Hindlimb muscle (tissue), 1 donor: ENCODE data around the gene SHROOM2. TPM values are rescaled to one million over a fixed set of nuclear protein-coding genes. Genes with fewer than 3 reads are reported as not detected.

Source experiments
- DNase-seq: peaks from one replicate; pipeline ENCODE4 v3.0.0-alpha.2; 2013
- polyA plus RNA-seq: library from polyadenylated mRNA; unstranded; fragments of 120-200 nt; gene quantifications from one replicate; pipeline ENCODE4 v1.2.1, GENCODE V29; 2013; ENCODE audit not compliant: insufficient read length

Gene SHROOM2
- polyA plus RNA-seq, 1 donor: 1.2 TPM

DNA sequence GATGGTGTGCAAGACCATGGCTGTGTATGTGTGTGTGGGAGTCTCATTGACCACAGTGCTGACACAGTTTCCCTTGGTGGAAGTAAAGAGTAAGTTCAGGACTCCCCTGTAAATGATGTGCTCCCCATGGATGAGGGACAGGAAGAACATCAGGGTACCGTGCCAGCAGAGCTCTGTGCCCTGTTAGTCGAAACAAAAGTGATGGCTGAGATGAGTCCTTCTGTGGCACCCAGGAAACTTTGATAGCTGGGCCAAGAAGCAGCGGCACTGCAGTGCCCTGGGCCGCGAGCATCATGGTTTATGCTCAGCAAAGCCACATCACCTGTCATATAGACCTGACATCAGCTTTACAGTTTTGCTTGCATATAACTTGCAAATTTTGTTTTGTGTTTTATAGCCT is 119.5 kb downstream of the SHROOM2 start:
- DNase-seq: no peak

DNA sequence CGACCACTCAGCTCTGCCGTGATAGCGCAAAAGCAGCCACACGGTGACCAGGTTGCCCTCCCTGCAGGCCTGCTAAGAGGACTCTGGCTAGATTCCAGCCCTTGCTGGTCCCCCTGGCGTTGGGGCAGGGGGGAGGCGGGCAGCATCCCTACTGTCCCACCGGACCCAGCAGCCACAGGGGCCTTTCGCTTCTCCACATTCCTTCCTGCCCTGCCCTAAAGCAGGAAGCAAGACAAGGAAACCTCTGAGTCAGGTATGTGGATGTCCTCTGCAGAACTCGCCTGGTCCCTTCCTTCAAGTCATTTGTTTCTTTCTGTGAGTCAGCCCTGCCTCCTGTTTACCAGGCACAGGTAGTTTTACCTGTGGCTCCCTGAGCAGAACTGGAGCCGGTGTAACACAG is 120.7 kb downstream of the SHROOM2 start:
- no peak for DNase-seq

DNA sequence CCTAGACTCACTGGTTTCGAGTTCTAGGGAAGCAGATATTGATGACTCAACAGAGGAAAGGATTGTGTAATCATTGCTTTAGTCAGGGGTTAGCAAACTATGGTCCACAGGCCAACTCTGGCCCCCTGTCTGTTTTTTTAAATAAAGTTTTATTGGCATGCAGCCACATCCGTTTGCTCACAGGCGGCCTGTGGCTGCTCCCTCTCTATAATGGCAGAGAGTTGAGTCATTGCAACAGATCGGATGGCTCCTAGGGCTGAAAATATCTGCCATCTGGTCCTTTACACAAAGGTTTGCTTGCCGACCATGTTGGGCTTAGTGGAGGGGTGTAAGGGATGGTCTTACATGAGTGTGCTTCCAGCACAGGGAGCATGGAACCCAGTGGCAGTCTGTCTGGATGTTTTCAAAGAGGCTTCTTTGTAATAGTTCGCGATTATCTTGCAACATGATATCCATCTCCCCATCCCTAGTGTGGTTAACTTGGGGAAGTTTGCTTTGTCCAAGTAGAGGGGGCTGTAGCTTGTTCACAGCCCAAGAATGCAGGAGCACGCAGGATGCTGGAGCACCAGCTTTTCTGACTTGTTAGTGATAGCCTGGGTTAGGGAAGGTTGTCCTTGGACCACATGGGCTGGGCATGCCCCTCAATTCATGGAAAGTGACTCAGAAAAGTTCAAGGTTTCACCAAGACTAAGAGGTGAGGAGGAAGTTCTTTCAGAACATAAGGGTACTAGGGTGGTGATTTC is 121.6 kb downstream of the SHROOM2 start:
- DNase-seq: no peak

DNA sequence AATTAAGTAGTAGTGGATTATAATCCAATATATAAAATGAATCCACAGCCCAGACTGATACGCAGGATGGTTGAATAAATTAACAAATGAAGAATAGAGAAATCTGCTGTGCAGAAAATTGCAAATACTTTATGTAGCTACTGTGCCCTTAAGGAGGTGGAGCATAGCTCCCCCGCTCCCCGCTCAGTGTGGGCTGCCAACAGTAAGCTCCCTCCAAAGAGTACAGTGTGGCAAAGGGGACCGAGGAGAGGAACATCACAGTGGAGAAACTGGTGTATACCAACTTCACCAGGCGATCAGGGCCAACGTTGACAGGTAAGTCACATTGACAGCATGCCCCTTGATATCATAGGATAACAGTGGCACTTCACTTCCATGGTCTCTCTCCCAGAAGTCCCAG is 123.0 kb downstream of the SHROOM2 start:
- DNase-seq: no peak

DNA sequence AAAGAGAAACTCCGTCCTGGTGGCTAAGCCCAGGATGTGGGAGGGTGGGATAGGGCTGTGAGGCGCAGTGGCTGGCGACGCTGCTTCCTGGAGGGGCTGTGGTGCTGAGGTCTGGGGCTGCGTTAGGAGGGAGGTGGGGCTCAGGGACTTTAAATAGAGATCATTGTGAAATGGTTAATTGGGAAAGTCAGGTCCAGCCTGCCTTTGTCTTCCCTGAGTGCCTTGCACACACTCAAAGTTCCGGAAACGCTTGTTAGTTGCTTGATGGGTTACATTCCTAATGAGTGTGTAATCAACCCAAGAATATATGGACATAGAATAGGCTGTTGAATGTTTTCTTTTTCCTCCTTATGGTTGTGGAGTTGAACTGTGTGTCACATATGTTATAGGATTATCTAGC is 125.3 kb downstream of the SHROOM2 start:
- no peak for DNase-seq

DNA sequence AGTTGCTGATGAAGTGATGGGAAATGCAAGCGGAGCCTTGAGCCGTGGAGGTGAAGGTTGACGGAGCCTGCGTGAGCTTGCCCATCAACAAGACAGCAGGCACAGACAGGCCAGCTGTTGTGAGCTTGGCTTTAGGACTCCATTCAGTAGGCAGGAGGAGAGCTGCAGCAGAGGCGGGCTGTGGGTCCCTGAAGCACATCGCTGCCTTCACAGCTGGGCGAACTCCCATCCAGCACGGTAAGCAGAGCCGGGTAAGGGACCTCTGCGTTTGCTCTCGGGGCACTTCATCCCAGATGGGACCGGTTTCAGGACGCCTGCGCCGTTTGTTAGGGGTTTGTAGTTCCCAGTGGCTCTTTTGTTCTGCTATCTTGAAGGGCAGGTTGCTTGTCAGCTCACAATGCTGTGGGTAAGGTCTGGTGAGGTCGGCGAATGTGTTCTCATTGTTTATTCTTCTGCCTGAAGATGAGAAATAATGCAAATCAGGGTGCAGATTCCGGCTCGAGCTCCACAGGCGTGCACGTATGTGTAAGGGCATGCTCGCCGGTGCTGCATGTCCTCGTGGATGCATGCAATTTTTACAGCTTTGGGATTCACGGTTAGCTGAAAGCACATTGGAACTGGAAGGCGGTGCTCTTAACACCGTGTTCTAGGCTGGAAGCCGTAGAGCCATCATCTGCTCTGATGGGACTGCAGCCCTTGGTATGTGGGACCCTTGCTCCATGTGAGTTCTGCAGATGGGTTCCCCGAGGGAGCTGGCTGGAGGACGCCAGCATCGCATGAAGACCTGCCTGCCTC is 126.3 kb downstream of the SHROOM2 start:
- DNase-seq: no peak

DNA sequence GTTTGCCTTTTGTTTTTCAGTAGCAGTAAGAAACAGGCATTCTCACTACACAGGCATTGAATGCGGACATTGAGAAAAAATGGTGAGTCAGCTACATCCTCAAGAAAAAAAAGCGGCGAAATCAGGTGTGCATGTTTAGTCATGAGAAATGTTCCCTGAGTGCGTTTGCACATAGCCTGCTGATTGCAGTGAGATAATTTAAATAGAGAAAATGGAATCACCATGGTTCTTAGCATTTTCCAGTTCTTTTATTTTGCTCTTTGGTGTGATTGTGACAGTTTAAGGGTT is 126.9 kb downstream of the SHROOM2 start:
- no peak for DNase-seq

DNA sequence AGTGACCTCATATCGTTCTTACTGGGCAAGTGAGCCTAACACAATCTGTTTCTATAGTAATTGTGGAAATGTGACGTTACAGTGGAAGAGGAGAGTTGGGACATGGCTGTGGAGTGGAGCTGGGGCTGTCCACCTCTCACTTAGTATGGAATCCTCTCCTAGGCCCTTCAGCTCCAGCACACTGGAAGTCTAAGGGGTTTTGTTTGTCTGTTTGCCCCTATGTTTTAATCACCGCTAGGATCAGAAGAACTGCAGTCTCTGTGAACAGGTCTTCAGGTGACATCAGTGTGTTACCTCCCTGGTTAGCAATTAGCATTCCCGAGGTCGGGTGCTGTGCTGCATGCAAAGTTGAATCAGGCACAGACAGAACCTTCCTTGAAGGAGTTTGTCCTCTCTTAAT is 131.6 kb downstream of the SHROOM2 start:
- DNase-seq: no peak

DNA sequence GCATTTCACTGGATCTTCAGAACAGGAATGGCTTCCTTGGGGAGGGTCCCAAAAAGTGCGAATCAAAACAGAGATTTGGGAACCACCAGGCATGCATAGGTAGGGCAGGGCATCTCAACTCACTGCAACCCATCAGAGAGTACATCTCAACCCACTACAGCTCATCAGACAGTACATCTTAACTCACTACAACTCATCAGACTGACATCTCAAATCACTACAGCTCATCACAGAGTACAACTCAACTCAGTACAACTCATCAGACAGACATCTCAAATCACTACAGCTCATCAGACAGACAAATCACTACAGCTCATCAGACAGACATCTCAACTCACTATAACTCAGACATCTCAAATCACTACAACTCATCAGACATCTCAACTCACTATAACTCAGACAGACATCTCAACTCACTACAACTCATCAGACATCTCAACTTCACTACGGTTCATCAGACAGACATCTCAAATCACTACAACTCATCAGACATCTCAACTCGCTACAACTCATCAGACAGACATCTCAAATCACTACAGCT is 133.5 kb downstream of the SHROOM2 start:
- DNase-seq: no peak

DNA sequence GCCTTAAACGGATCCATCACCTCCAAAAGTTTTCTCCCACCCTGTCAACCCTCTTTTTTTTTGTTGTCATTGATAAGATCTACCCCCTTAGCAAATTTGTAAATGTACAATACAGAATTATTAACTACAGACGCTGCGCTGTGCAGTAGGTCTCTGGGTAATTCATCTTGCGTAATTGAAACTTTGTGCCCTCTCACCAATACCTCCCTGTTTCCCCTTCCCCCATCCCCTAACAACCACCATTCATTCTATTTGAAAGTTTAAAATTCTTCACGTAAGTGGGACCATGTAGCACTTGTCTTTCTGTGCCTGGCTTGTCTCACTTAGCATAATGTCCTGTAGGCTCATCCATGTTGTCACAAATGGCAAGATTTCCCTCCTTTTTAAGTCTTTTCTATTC is 135.2 kb downstream of the SHROOM2 start:
- DNase-seq: no peak

DNA sequence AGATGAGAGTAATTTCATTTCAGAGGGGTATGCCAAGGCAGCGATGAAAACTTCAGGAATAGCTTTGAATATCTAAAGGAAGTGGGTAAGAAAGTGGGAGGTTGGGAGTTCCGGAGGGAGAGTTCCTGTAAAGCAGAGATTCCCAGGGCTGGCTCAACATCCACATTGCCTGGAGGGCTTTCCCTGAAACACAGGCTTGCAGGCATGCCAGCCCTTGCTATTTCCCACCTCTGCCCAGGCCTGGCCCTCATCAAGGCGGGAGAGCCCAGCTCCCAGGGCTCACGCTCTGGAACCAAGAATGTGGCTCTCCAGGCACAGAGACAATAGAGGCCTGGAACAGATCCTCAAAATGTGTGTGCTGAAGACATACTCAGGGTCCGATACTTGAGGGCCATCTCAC is 137.1 kb downstream of the SHROOM2 start:
- no peak for DNase-seq

DNA sequence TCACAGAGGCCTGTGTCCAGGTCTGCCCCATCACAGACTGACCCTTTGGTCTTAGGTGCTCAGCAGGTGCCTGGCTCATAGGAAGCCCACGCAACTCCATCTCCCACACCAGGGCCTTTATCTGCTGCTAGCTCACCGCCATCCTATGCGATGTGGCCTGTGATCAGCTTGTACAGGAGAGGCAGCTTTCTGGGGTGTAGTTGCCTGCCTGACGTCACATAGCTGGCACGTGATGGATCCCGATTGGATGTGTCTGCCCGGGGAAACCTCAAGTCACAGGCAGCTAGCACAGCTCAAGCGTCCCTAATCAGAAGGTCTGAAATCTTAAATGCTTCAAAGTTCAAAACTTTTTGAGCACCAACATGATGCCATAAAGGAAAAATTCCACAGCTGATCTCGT is 139.8 kb downstream of the SHROOM2 start:
- DNase-seq: no peak

DNA sequence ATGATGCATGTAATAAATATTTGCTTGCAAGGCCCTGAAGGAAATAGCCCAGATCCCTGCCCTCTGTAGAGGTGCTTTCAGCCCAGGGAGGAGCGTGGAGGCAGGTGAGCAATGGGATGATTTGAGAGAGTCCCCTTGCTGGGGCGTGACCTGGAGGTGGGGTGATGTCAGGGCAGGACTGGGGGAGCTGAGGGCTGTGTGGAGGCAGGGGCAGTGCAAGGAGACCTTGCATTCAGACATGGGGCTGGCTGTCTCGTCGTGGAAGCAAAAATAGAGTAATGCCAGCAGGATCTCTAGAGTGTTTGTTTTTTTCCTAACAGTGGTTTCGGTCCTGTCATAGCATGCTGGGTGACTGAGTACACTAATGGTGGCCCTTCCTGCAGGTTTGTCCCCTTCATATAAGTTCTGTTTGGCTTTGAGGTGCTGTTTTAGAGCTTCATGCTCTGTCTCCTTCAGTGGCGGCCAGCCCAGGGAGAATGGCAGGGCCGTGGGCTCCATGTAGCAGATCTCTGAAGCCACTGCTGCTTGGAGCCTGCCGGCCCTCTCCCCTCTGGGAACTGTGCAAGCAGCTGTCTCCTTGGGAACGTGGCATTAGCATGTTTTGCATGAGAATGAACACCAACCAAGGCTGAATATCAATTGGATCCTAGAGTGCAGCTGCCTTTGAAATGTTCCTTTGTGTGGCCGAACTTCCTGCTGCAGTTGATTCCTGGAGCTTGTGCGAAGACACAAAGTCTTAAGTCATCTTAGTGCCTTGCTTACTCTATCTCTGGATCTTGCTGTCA is 141.7 kb downstream of the SHROOM2 start:
- no peak for DNase-seq

DNA sequence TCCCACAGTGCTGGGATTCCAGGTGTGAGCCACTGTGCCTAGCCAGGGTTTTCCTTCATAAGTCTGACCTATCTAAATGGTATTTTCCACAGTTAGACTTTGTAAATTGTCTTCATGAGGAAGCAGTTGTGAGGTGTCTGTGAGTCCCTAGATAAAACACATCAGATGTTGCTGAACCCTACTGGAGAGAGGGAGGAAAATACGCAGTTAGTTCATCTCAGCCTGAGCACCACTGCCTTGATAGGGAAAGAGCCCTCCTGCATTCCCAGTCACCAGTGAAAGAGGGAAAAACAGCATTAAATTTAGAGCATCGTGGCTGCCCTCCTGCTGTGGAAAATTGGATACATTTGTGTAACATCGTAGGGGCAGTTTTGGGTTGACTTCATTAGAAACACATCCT is 149.2 kb downstream of the SHROOM2 start:
- DNase-seq: no peak

DNA sequence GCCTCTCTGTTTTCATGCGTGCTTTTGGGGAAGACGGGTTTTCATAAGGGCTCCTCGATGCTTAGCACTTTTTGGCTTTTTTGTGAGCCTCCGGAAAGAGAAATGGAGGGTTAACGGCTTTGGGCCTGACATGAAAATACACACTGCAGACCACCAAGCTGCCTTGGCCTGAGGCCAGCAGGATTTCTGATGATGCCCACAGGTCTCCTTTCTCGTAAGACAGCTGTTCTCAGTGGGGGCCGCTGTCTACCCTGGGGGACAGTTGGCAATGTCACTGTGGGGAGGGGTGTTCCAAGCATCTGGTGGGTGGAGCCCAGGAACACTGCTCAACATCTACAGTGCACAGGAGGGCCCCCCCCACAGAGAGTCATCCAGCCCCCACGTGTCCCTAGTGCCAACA is 151.5 kb downstream of the SHROOM2 start:
- DNase-seq: no peak

DNA sequence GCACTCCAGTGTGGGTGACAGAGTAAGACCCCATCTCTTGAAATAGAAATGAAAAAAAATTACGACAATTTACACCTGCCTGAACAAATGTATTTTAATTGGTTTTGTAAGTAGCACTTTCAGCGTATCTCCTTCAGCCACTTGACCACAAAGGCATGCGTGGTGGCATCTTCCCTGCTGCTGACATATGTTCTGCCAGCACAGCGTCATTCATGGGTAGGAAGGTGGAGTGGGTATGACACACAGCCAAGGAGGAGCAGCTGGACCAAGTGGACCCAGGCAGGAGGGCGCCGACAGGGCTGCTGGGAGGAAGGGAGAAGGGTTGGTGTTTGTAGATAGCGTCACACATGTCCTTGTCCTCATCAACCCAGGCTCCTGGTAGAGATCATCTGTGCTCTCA is 152.3 kb downstream of the SHROOM2 start:
- no peak for DNase-seq

DNA sequence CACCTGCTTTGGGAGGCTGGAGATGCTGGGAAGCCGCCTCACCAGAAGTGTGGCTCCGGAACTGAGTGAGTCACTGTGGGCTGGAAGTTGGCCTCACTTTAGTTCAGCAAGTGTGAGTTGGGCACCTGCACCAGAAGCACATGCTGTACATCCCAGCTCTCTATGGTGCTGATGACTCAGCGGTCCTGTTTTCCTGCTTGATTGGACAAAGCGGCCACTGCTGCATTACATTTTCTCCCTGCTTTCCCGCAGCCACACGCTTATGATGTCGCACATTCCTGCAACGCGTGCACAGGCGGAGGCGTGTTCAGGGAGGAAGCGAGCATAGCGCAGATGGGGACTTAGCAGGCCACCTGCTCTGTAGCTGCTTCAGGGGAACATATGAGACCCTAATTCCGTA is 154.2 kb downstream of the SHROOM2 start:
- DNase-seq: no peak

DNA sequence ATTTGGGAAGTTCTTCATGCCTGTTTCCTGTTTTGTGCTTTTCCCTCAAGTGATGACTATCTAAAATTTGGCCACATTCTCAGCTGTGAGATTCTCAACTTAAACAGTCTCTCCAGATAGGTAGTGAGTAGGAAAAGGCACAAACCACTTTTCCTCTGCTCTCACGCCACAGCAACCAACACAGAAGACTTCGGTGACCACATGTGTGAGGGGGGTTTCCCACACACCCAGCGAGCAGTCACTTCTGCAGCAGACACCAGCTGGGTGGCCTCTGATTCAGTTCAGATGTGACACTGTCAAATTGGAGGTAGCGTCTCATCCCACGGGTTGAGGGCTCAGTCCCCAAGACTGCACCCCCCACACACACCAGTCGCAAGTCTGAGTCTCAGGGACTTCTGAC is 155.9 kb downstream of the SHROOM2 start:
- DNase-seq: no peak

DNA sequence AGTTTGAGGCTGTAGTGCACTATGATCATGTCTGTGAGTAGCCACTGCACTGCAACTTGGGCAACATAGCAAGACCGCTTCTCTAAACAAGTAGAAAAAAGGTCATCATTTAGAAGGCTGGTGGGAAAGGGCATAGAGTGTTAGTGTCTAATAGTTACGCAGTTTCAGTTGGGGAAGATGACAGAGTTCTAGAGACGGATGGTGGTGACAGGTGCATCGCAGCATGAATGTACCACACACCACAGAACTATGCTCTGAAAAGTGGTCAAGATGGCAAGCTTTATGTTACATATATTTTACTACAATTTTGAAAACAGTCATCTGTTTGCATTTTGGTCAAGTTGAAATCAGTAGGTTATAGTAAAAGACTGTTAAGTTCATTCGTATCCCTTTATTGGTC is 157.2 kb downstream of the SHROOM2 start:
- no peak for DNase-seq

DNA sequence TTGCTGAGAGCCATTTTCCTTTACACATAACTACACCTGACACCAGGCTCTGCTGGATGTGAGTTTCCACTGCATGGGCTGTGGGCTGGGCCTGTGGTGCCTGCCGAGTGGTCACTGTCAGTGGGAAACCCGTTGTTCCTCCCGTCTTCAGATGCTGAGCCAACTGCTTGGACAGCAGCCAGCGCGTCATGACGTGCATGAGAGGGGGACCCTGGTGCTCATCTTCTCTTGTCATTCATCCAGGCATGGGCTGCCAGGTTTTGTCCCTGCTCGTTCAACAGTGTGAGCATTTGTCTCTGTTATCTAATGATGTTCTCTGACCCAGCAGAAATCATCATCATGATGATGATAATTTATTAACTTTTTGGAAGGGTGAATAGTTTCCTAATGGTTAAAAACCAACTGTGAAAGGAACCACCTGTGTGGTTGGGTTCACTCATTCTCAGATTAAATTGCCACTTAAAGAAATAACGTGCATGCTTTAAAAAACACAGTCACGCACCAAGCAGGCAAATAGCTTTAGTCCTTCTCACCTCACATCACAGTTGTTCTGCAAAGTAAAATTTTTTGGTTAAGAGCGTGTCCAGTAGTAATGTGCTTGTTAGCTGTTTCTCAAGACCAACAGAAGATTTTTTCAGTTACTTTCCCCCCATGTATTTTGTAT is 161.0 kb downstream of the SHROOM2 start:
- no peak for DNase-seq

DNA sequence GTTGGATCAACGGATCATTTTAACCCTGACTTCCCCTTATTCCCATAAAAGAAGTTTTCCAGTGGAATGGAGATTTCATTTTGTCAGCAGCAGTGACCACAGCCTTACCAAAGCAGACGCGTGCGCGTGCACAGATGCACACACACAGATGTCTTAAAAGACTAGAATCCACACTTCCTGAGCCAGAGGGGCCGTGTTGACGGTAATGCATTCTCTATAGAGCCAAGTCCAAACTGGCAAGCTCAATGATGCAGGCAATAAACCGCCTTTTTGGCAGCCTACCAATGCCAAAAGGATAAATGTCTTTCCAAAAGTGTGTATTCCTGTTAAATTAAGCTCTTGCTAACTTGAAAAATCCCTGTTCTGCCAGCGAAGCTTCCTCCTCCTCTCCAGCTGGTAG is 162.2 kb downstream of the SHROOM2 start:
- no peak for DNase-seq

DNA sequence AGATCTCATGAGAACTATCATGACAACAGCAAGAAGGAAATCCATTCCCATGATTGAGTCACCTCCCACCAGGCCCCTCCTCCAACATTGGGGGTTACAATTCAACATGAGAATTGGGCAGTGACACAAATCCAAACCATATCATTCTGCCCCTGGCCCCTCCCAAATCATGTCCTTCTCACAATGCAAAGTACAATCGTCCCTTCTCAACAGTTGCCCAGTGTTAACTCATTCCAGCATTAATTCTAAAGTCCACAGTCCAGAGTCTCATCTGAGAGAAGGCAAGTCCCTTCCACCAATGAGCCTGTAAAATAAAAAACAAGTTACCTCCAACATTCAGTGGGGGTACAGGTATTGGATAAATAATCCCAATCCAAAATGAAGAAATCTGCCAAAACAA is 166.1 kb downstream of the SHROOM2 start:
- DNase-seq: no peak

DNA sequence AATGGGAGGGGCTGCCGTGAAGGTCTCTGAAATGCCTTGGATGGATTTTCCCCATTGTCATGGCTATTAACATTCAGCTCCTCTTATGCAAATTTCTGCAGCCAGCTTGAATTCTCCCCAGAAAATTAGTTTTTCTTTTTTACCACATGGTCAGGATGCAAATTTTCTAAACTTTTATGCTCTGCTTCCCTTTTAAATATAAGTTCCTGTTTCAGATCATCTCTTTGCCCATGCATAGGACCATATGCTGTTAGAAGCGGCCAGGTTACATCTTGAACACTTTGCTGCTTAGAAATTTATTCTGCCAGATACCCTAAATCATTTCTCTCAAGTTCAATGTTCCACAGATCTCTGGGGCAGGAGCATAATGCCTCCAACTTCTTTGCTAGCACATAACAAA is 167.2 kb downstream of the SHROOM2 start:
- DNase-seq: no peak
